Measurements from ENCODE around the gene HES7. TPM values are rescaled to one million over a fixed set of nuclear protein-coding genes. Genes with fewer than 3 reads are reported as not detected.

Gene HES7
- total and polyA plus RNA-seq, 7 donors = 0.16 TPM; not detected in 6

DNA sequence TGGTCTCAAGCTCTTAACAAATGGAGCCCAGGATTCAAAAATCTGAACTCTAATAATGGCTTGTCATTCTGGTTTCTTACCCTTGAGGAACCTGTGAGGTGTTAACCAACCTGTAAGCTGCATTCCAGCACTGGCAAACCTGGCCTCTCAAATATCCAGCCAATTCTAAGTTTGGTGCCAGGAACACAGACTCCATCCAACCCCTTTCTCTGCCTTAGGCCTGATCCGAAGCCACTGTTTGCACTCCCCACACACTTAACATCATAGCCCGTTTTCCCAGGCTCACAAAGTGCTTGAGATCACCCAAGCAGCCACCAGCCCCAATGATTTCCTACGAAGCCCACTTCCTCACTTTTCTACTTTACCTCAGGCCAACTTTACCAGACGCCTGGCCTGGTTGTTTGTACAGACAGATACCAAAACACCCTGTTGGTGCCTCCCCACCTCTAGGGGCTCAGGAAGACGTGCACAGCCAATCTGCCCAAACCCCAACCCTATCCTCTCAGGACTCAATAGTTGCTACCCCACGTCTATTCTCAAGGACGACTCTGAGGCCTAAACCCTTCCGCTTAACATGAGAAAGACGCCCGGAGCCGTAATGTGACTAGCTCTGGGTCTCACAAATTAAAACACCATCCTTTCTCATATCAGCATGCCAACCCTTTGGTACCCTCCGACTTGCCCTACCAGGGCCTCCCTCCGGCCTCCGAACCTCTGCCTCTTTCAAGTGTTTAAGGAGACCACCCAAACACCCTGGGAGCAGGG, 31.5 kb upstream of the HES7 start:
- peak; percentile 67 for DNase-seq
- TF ChIP-seq EP300 (IDR thresholded peaks at IDR 0.05) (no peak), POLR2AphosphoS5 (IDR thresholded peaks at IDR 0.05) (peak in 2 of 4 donors; percentile 2 to 4)
- Histone ChIP-seq H3K4me1 (peaks cover 0 to 54% (median 51%) of the 10 kb centered on the region in 4 donors), H3K27me3 (no peaks in the 10 kb centered on the region), H3K9me3 (no peaks in the 10 kb centered on the region), H3K27ac (peak overlapping the region; percentile 99 to 100 (median 100)), H3K4me3 (peak overlapping the region; percentile 93 to 97 (median 96)), H3K36me3 (peaks cover 4 to 23% (median 14%) of the 10 kb centered on the region in 4 donors)
- 14 to 43% methylated on average over 14 of the region's 14 CpGs for WGBS, 2 donors
- intact Hi-C loops (cut with DNase I) = loop anchor here (5.0 kb wide), 1 partner anchor 313 kb away; no protein-coding TSS in a partner anchor

DNA sequence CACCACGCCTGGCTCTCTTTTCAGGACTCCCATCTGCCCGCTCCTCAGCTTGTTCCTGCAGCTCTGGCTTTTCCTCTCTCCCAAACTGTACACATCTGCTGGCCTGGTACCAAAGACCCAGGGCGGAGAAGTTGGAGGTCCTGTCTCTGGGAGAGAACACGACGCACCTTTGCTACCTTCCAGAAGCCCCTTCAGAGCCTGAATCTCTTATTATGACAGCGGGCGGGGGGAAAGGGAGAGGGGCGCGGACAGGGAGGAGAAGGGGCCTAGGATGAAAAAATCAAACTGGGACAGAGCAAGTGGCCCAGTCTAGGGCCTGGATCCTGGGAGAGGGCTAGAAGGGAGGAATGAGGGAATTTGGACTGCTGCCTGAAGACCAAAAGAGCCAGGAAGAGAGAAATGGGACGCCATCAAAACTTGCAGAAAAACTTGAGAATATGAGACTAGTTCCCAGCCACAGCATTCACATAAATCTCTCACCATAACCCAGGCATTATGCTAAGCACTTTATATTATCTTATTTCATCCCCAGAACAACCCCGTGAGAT, 30.8 kb upstream of the HES7 start:
- intact Hi-C loops (cut with DNase I) = loop anchor here (5.0 kb wide), 1 partner anchor 312 kb away; no protein-coding TSS in a partner anchor
- peaks cover 0 to 59% (median 55%) of the 10 kb centered on the region in 4 donors for H3K4me1 ChIP-seq
- TF ChIP-seq POLR2A (IDR thresholded peaks at IDR 0.05) (peak; percentile 47 to 72), POLR2AphosphoS5 (IDR thresholded peaks at IDR 0.05) (no peak), CTCF (IDR thresholded peaks at IDR 0.05) (no peak), EP300 (IDR thresholded peaks at IDR 0.05) (no peak)
- H3K27me3 ChIP-seq = no peaks in the 10 kb centered on the region
- no peaks in the 10 kb centered on the region for H3K9me3 ChIP-seq
- WGBS, 2 donors = 31 to 53% methylated on average over 11 of the region's 11 CpGs
- peaks cover 12 to 26% (median 20%) of the 10 kb centered on the region in 4 donors for H3K36me3 ChIP-seq
- H3K27ac ChIP-seq = peak overlapping the region; percentile 99 to 100 (median 100)
- DNase-seq = no peak
- H3K4me3 ChIP-seq = peak overlapping the region; percentile 93 to 97 (median 96)

DNA sequence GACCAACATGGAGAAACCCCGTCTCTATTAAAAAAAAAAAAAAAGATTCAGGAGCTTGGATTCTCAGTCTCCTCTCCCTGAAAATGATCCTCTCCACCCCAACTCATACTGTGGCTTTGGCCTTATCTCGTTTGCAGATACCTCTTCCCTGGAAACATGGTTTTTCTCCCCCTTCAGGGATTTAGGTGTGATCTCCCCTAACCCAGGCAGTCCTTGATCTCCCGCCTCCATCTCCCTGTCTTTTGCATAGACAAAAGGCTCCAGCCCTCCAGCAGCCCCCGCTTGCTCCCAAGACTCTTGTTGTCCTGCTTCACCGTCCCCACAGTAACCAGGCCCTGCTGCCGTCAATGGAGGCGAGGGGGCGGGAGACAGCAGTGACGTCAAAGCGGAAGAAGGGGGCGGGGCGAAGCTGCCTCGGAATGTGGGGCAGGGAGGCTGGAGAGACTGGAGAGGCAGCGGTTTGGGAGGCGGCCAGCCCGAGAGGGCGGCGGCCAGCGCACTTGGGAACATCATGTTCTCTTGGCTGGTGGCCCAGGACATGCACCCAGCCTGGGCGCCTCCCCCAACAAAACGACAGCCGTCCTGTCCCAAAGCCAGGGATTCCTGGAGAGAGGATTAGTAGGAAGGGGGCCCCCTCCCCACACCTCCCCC, 30.2 kb upstream of the HES7 start:
- intact Hi-C loops (cut with DNase I) = no loop called here
- H3K36me3 ChIP-seq = peaks cover 18 to 26% (median 23%) of the 10 kb centered on the region in 4 donors
- peak overlapping the region; percentile 93 to 97 (median 96) for H3K4me3 ChIP-seq
- no peaks in the 10 kb centered on the region for H3K27me3 ChIP-seq
- peak; percentile 100 for DNase-seq
- peak overlapping the region; percentile 99 to 100 (median 100) for H3K27ac ChIP-seq
- WGBS, 2 donors = 3 to 6% methylated on average over 22 of the region's 22 CpGs
- no peaks in the 10 kb centered on the region for H3K9me3 ChIP-seq
- peak; percentile 99 to 100 (median 100) for TF ChIP-seq EP300 (IDR thresholded peaks at IDR 0.05)
- TF ChIP-seq POLR2AphosphoS5 (IDR thresholded peaks at IDR 0.05) = peak; percentile 98 to 99 (median 98)
- TF ChIP-seq CTCF (IDR thresholded peaks at IDR 0.05) = no peak
- TF ChIP-seq POLR2A (IDR thresholded peaks at IDR 0.05) = peak; percentile 86
- peaks cover 0 to 59% (median 55%) of the 10 kb centered on the region in 4 donors for H3K4me1 ChIP-seq

- peaks cover 23 to 31% (median 28%) of the 10 kb centered on the region in 4 donors for H3K36me3 ChIP-seq
- H3K27me3 ChIP-seq = no peaks in the 10 kb centered on the region
- TF ChIP-seq POLR2A (IDR thresholded peaks at IDR 0.05) = peak in 1 of 2 donors; percentile 47
- peak; percentile 82 to 92 (median 87) for TF ChIP-seq POLR2AphosphoS5 (IDR thresholded peaks at IDR 0.05)
- TF ChIP-seq CTCF (IDR thresholded peaks at IDR 0.05) = no peak
- peak in 3 of 4 donors; percentile 0 to 90 (median 65) for TF ChIP-seq EP300 (IDR thresholded peaks at IDR 0.05)
- peaks cover 0 to 58% (median 54%) of the 10 kb centered on the region in 4 donors for H3K4me1 ChIP-seq
- intact Hi-C loops (cut with DNase I) = no loop called here
- no peaks in the 10 kb centered on the region for H3K9me3 ChIP-seq
- 5 to 27% methylated on average over 13 of the region's 13 CpGs for WGBS, 2 donors
- peak; percentile 94 for DNase-seq
- peak overlapping the region; percentile 99 to 100 (median 100) for H3K27ac ChIP-seq
- H3K4me3 ChIP-seq = peak overlapping the region; percentile 79 to 97 (median 94)
Observed at GRCh38 chr17:8153525-8153956, 29.6 kb upstream of the HES7 start.

All from sigmoid colon (tissue), 7 donors.